ENCODE data around the gene GRIN2B.

DNA sequence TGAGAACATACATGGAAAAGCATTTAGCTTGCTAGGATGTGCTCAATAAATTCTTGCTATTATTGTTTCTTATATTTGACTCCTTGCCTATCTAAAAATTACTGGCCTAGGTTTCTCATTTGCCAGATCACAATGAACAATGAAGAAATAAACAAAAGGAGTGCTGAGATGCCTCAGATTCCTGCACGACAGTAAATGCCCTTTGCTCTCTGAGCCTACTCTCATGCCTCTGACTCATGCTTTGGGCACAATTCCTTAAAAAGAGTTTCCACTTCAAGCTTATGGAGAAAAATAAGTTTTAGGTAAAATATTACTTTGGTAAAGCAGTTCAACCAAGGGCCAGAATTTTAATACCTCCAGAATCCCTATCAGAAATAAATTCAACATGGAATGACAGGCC lies 30.9 kb downstream of the GRIN2B start:
- TF ChIP-seq EZH2 (IDR thresholded peaks at IDR 0.05; ENCODE audit: insufficient read depth, poor library complexity, severe bottlenecking) (no peak), EZH2phosphoT487 (IDR thresholded peaks at IDR 0.05; ENCODE audit: insufficient read depth, low read depth) (no peak)
